Measurements from ENCODE around the gene IGF2BP2. TPM values are rescaled to one million over a fixed set of nuclear protein-coding genes. Genes with fewer than 3 reads are reported as not detected.

Gene IGF2BP2
- total RNA-seq, 2 donors from 2014 or later, result 143 to 162 TPM

- H3K9me3 ChIP-seq (ENCODE audit: control insufficient read depth, low read length), result no peaks in the 10 kb centered on the region
- Mint-ChIP-seq H3K9me3 (no peaks in the 10 kb centered on the region), H3K4me3 (no peak overlapping the region), H3K27ac (no peak overlapping the region), H3K36me3 (ENCODE audit: low read depth) (peaks cover 2% of the 10 kb centered on the region), H3K27me3 (ENCODE audit: insufficient read depth) (no peaks in the 10 kb centered on the region), H3K4me1 (peaks cover 38% of the 10 kb centered on the region)
- no peaks in the 10 kb centered on the region for H3K36me3 ChIP-seq (ENCODE audit: control insufficient read depth, insufficient read depth, low read length)
- H3K27ac ChIP-seq (ENCODE audit: low read depth, low read length), result no peak overlapping the region
- no peak overlapping the region for H3K4me3 ChIP-seq (ENCODE audit: low read length)
- no peak overlapping the region for H3K9ac ChIP-seq (ENCODE audit: extremely low read depth, low read length, poor library complexity, severe bottlenecking)
- H3K27me3 ChIP-seq (ENCODE audit: control insufficient read depth, insufficient read depth, low read length, poor library complexity, severe bottlenecking), result no peaks in the 10 kb centered on the region
- peak; percentile 26 for DNase-seq
- no peak for TF ChIP-seq CTCF (conservative IDR thresholded peaks at IDR 0.05)
- H3K4me1 ChIP-seq (ENCODE audit: control insufficient read depth, insufficient read depth, low read length), result peaks cover 15% of the 10 kb centered on the region
- WGBS, 2 experiments (ENCODE audit: insufficient coverage in 1 of 2, insufficient read length in 1 of 2), result 98 to 100% methylated on average over 2 of the region's 2 CpGs
These were observed 83.3 kb downstream of the IGF2BP2 start for GRCh38 chr3:185741586-185741985.

DNA sequence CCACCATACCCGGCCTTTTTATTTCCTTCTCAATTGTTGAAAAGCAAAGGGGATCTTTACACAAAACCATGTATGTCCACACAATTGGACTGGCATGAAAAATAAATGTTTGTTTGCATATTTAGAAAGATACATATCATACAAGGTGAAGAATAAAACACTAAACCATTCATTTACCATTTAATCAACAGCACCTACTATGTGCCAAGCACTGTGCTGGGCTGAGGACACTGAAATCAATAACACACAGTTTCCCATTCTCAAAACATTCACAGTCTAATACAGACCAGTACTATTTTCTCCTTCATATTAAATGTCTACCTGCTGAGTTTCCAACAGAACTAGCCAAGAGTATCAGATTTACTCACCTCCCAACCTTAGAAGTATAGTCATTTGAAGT is 84.7 kb downstream of the IGF2BP2 start:
- H3K27ac ChIP-seq (ENCODE audit: low read depth, low read length), result no peak overlapping the region

DNA sequence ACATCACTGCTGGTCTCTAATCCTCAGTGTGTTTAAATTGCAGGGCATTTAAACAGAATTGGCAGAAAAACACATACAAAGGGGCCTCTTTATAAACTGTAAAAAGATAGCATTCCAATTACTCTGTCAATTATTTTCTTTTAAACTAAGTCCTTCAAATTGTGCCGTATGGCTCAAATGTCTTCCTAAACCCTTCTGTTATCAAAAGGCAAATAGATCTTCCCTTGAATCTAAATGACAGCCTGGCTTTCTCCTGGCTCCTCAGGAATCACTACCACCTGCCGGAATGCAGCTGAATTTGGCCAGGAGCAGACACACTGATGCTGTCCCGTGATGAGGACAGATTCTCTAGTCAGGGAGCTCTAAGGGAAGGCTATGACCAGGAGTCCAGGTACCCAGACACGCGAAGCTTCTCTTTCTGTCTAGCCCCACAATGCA is 85.6 kb downstream of the IGF2BP2 start:
- Histone ChIP-seq H3K9ac (ENCODE audit: extremely low read depth, low read length, poor library complexity, severe bottlenecking) (no peak overlapping the region), H3K9me3 (ENCODE audit: control insufficient read depth, low read length) (no peaks in the 10 kb centered on the region), H3K27ac (ENCODE audit: low read depth, low read length) (no peak overlapping the region), H3K36me3 (ENCODE audit: control insufficient read depth, insufficient read depth, low read length) (no peaks in the 10 kb centered on the region), H3K27me3 (ENCODE audit: control insufficient read depth, insufficient read depth, low read length, poor library complexity, severe bottlenecking) (no peaks in the 10 kb centered on the region), H3K4me3 (ENCODE audit: low read length) (peak overlapping the region; percentile 21), H3K4me1 (ENCODE audit: control insufficient read depth, insufficient read depth, low read length) (peaks cover 9% of the 10 kb centered on the region)
- Mint-ChIP-seq H3K36me3 (ENCODE audit: low read depth) (peaks cover 2% of the 10 kb centered on the region), H3K27ac (no peak overlapping the region), H3K4me1 (peaks cover 28% of the 10 kb centered on the region), H3K27me3 (ENCODE audit: insufficient read depth) (no peaks in the 10 kb centered on the region), H3K9me3 (no peaks in the 10 kb centered on the region), H3K4me3 (no peak overlapping the region)
- no peak for TF ChIP-seq CTCF (conservative IDR thresholded peaks at IDR 0.05)
- WGBS, 2 experiments (ENCODE audit: insufficient coverage in 1 of 2, insufficient read length in 1 of 2), result 57 to 60% methylated on average over 4 to 5 of the region's 5 CpGs
- peak; percentile 62 for DNase-seq

More for the DNA sequence above, 84.7 kb downstream of the IGF2BP2 start:
- Histone ChIP-seq H3K9me3 (ENCODE audit: control insufficient read depth, low read length) (no peaks in the 10 kb centered on the region), H3K9ac (ENCODE audit: extremely low read depth, low read length, poor library complexity, severe bottlenecking) (no peak overlapping the region), H3K27me3 (ENCODE audit: control insufficient read depth, insufficient read depth, low read length, poor library complexity, severe bottlenecking) (no peaks in the 10 kb centered on the region), H3K36me3 (ENCODE audit: control insufficient read depth, insufficient read depth, low read length) (no peaks in the 10 kb centered on the region), H3K4me1 (ENCODE audit: control insufficient read depth, insufficient read depth, low read length) (peaks cover 10% of the 10 kb centered on the region), H3K4me3 (ENCODE audit: low read length) (peak overlapping the region; percentile 23)
- peaks cover 2% of the 10 kb centered on the region for H3K36me3 Mint-ChIP-seq (ENCODE audit: low read depth)
- 84% methylated on average over 1 of the region's 1 CpG; no CpG with 5 or more reads in 1 of the 2 experiments for WGBS, 2 experiments (ENCODE audit: insufficient coverage in 1 of 2, insufficient read length in 1 of 2)
- DNase-seq, result no peak
- no peak for TF ChIP-seq CTCF (conservative IDR thresholded peaks at IDR 0.05)
- H3K27ac Mint-ChIP-seq, result no peak overlapping the region
- peaks cover 31% of the 10 kb centered on the region for H3K4me1 Mint-ChIP-seq
- H3K27me3 Mint-ChIP-seq (ENCODE audit: insufficient read depth), result no peaks in the 10 kb centered on the region
- no peak overlapping the region for H3K4me3 Mint-ChIP-seq
- H3K9me3 Mint-ChIP-seq, result no peaks in the 10 kb centered on the region

All from endodermal cell (in vitro differentiated cells).